GM12878 (cell line): Measurements from ENCODE around the gene SP110. TPM values are rescaled to one million over a fixed set of nuclear protein-coding genes. Genes with fewer than 3 reads are reported as not detected.

ENCODE experiments used
- ATAC-seq: fragments of 200-7000 bp; cut with Tn5 transposase; 3 replicates; pipeline ENCODE4 v1.9.1; 2020; ENCODE audit warnings: mild to moderate bottlenecking, moderate library complexity
- BruUV-seq: library from RNA; stranded (reverse); fragments of 400-500 nt; replicated peaks from 2 replicates; lab custom pipeline; 2021; lab: Mats Ljungman, UMichigan
- CTCF ChIA-PET: fragments of 300-600 bp; sonication (Branson Sonifier 250); formaldehyde crosslinking; extraction: SDS; loops from one replicate; lab custom pipeline; 2021; ENCODE audit warnings: inconsistent platforms; lab: Yijun Ruan, JAX
- POLR2A ChIA-PET: fragments of 350-600 bp; formaldehyde crosslinking; extraction: SDS; loops from one replicate; lab custom pipeline; 2021; ENCODE audit warnings: inconsistent platforms; lab: Charles Lee
- RAD21 ChIA-PET: fragments of 300-600 bp; sonication (Branson Sonifier 250); formaldehyde crosslinking; loops from one replicate; lab custom pipeline; 2023; ENCODE audit warnings: antibody characterized with exemption; ENCODE audit not compliant: unreplicated experiment; lab: Charles Lee
- SMC1A ChIA-PET: fragments of 300-600 bp; sonication (Branson Sonifier 250); formaldehyde crosslinking; loops from one replicate; lab custom pipeline; 2023; ENCODE audit not compliant: unreplicated experiment, uncharacterized antibody; lab: Charles Lee
- DNase-seq: peaks from one replicate; pipeline ENCODE4 v3.0.0-alpha.2; 2011; ENCODE audit warnings: low read depth, low spot score
- FAIRE-seq: peaks from 3 replicates; lab custom pipeline; 2011; peaks lifted over from hg19 to GRCh38; lab: Jason Lieb, UNC
- H2AFZ ChIP-seq: 2 replicates; pipeline ENCODE4 v1.6.0; 2011; ENCODE audit warnings: low read depth, low read length, control low read depth; ENCODE audit not compliant: control insufficient read depth
- H3K27ac ChIP-seq: 2 replicates; pipeline ENCODE4 v1.5.1; 2011; ENCODE audit warnings: control low read depth; ENCODE audit not compliant: control insufficient read depth, insufficient read depth
- H3K27me3 ChIP-seq, 2 experiments: replicated peaks in 1 of 2; 2 replicates each; pipeline versions ENCODE4 v1.6.0 to v1.6.1; 2011; ENCODE audit warnings: low read length in 1 of 2; ENCODE audit not compliant: control insufficient read depth in 2 of 2, insufficient read depth in 2 of 2
- H3K36me3 ChIP-seq, 2 experiments: 2 replicates each; pipeline ENCODE4 v1.5.1; 2011; ENCODE audit warnings: low read length in 1 of 2; ENCODE audit not compliant: control insufficient read depth in 2 of 2, insufficient read depth in 2 of 2
- H3K4me1 ChIP-seq: 2 replicates; pipeline ENCODE4 v1.6.1; 2011; ENCODE audit warnings: mild to moderate bottlenecking, low read length, moderate library complexity, mixed read lengths; ENCODE audit not compliant: control insufficient read depth, insufficient read depth
- H3K4me2 ChIP-seq: 2 replicates; pipeline ENCODE4 v1.6.0; 2011; ENCODE audit warnings: control low read depth; ENCODE audit not compliant: control insufficient read depth, insufficient read depth
- H3K4me3 ChIP-seq: fragments of 200-600 bp; sonication (generic); 2 replicates; pipeline ENCODE4 v1.5.1; 2016
- H3K79me2 ChIP-seq: 2 replicates; pipeline ENCODE4 v1.6.0; 2011; ENCODE audit warnings: low read length; ENCODE audit not compliant: control insufficient read depth, insufficient read depth
- H3K9ac ChIP-seq: 2 replicates; pipeline ENCODE4 v1.8.0; 2011; ENCODE audit warnings: low read length, control low read depth, mixed read lengths; ENCODE audit not compliant: control insufficient read depth, insufficient read depth
- H3K9me3 ChIP-seq: replicated peaks from 3 replicates; pipeline ENCODE4 v1.5.1; 2011; ENCODE audit warnings: mild to moderate bottlenecking, low read length; ENCODE audit not compliant: control insufficient read depth, insufficient read depth
- H4K20me1 ChIP-seq: 2 replicates; pipeline ENCODE4 v1.6.0; 2011; ENCODE audit not compliant: control insufficient read depth, insufficient read depth
- ATF7 ChIP-seq: fragments of 450-650 bp; IDR thresholded peaks from 2 replicates; pipeline ENCODE4 v1.6.1; 2016; ENCODE audit warnings: low read depth, mild to moderate bottlenecking
- BHLHE40 ChIP-seq, 2 experiments: fragments of 450-650 bp in 1 of 2; IDR thresholded peaks; 2 replicates each; pipeline ENCODE4 v1.6.1; 2011 to 2017; ENCODE audit warnings: low read depth in 2 of 2, borderline replicate concordance in 1 of 2, improper control_type of control experiment in 1 of 2, low read length in 1 of 2, mild to moderate bottlenecking in 1 of 2
- ETV6 ChIP-seq, 2 experiments: fragments of 450-650 bp in 1 of 2; IDR thresholded peaks in 1 of 2; conservative IDR thresholded peaks in 1 of 2; 2 replicates each; pipeline ENCODE4 v1.6.1; 2014; ENCODE audit warnings: antibody characterized with exemption in 1 of 2, borderline replicate concordance in 1 of 2, low read depth in 1 of 2, mild to moderate bottlenecking in 1 of 2, moderate library complexity in 1 of 2
- EZH2 ChIP-seq: IDR thresholded peaks from 2 replicates; pipeline ENCODE4 v1.6.1; 2012; ENCODE audit warnings: low read depth, mild to moderate bottlenecking, control low read depth, inconsistent platforms, low read length, borderline replicate concordance; ENCODE audit not compliant: control insufficient read depth
- GABPA ChIP-seq: IDR thresholded peaks from 2 replicates; pipeline ENCODE4 v1.6.1; 2014; ENCODE audit warnings: antibody characterized with exemption, low read depth, mild to moderate bottlenecking, inconsistent platforms
- HCFC1 ChIP-seq: fragments of 150-350 bp; IDR thresholded peaks from 2 replicates; pipeline ENCODE4 v1.6.1; 2014; ENCODE audit warnings: low read length
- IRF3 ChIP-seq: fragments of 450-650 bp; IDR thresholded peaks from 2 replicates; pipeline ENCODE4 v1.6.1; 2014; ENCODE audit warnings: mild to moderate bottlenecking
- MXI1 ChIP-seq: fragments of 150-350 bp; IDR thresholded peaks from 2 replicates; pipeline ENCODE4 v1.6.1; 2011; ENCODE audit warnings: low read depth, mild to moderate bottlenecking, inconsistent platforms, low read length, improper control_type of control experiment
- NFXL1 ChIP-seq: fragments of 450-650 bp; IDR thresholded peaks from 2 replicates; pipeline ENCODE4 v1.6.1; 2017; ENCODE audit warnings: antibody characterized with exemption, mild to moderate bottlenecking, borderline replicate concordance
- NR2F1 ChIP-seq: fragments of 450-650 bp; conservative IDR thresholded peaks from 2 replicates; pipeline ENCODE4 v1.6.1; 2017; ENCODE audit warnings: mild to moderate bottlenecking
- PKNOX1 ChIP-seq: fragments of 450-650 bp; IDR thresholded peaks from 2 replicates; pipeline ENCODE4 v1.6.1; 2016; ENCODE audit warnings: mild to moderate bottlenecking
- SP1 ChIP-seq: IDR thresholded peaks from one replicate; pipeline ENCODE4 v1.6.1; 2011; ENCODE audit warnings: low read depth, low read length
- STAT1 ChIP-seq: fragments of 450-650 bp; conservative IDR thresholded peaks from 2 replicates; pipeline ENCODE4 v1.6.1; 2014; ENCODE audit warnings: antibody characterized with exemption, mild to moderate bottlenecking
- STAT3 ChIP-seq: IDR thresholded peaks from 2 replicates; pipeline ENCODE4 v1.6.1; 2011; ENCODE audit warnings: low read depth, low read length, improper control_type of control experiment
- TCF12 ChIP-seq: IDR thresholded peaks from 2 replicates; pipeline ENCODE4 v1.6.1; 2011; ENCODE audit warnings: low read depth, mild to moderate bottlenecking, low read length
- ZBTB40 ChIP-seq: fragments of 450-650 bp; IDR thresholded peaks from 2 replicates; pipeline ENCODE4 v1.6.1; 2016; ENCODE audit warnings: mild to moderate bottlenecking, moderate library complexity, borderline replicate concordance
- WGBS: methylation state at CpG from one replicate; pipeline ENCODE4 v1.1.6; 2016; ENCODE audit warnings: low lambda C conversion rate; ENCODE audit not compliant: insufficient replicate concordance, insufficient coverage; ENCODE audit errors: missing lambda C conversion rate; 5-methylcytosine and 5-hydroxymethylcytosine counted together
- in situ Hi-C: fragments of 300-500 bp; cut with MboI; formaldehyde crosslinking; loops from 9 replicates; pipeline ENCODE4 v1.14.3; 2018; ENCODE audit warnings: mixed read lengths
- intact Hi-C: fragments of 100-400 bp; cut with micrococcal nuclease; formaldehyde crosslinking; loops from one replicate; pipeline ENCODE4 v1.14.2; 2022; ENCODE audit not compliant: unreplicated experiment
- polyA plus RNA-seq, 11 experiments: library from polyadenylated mRNA; depleted of rRNA in 4 of 11; unstranded in 6 of 11; stranded (reverse) in 5 of 11; fragments of >200 nt; fragmentation: Nextera tagmentation in 4 of 11; fragmentation: Illumina TruSeq in 1 of 11; extraction: Ambion mirVana in 4 of 11; extraction: Trizol in 1 of 11; gene quantifications; 1 replicate in 1 of 11; 2 replicates in 10 of 11; pipeline versions ENCODE4 v1.2.1 to v1.2.3, GENCODE V29; 2011 to 2016; ENCODE audit warnings: inconsistent platforms in 2 of 11, missing spikeins in 2 of 11, low read depth in 1 of 11
- total RNA-seq, 4 experiments: library from RNA; depleted of rRNA in 3 of 4; stranded (reverse); fragments of >200 nt in 3 of 4; fragmentation: Illumina TruSeq in 1 of 4; extraction: Trizol in 1 of 4; gene quantifications; 2 replicates each; pipeline versions ENCODE4 v1.2.1 to v1.2.3, GENCODE V29; 2013 to 2021

SP110 gene
- total and polyA plus RNA-seq, 10 of the 15 experiments (the other 5 are each of a cell fraction or from before 2014, with no cell fraction given) = 81.2 to 149 (median 100) TPM

GRCh38 chr2:230131366-230131765 lies 88.4 kb downstream of the SP110 start:
- RAD21 ChIA-PET = no interaction called here
- POLR2A ChIA-PET = no interaction called here
- ATAC-seq (no peak), FAIRE-seq (no peak), DNase-seq (no peak)
- H3K4me3 ChIP-seq = no peak overlapping the region
- in situ Hi-C loops = no loop called here
- no peaks in the 10 kb centered on the region for H3K27me3 ChIP-seq
- no peaks in the 10 kb centered on the region for H3K79me2 ChIP-seq
- H3K4me1 ChIP-seq = no peaks in the 10 kb centered on the region
- 48% methylated on average over 4 of the region's 4 CpGs for WGBS
- intact Hi-C loops = no loop called here
- no peak overlapping the region for H3K4me2 ChIP-seq
- BruUV-seq = no TSS peak
- CTCF ChIA-PET = interaction anchor here (1.5 kb wide), 1 partner anchor 14 kb away, joined by 6 read pairs; no protein-coding TSS in a partner anchor
- H3K27ac ChIP-seq = no peak overlapping the region
- H3K9me3 ChIP-seq = peaks cover 7% of the 10 kb centered on the region; the same call in 2 of the 3 replicates
- H2AFZ ChIP-seq = no peak overlapping the region
- H4K20me1 ChIP-seq = no peaks in the 10 kb centered on the region
- H3K36me3 ChIP-seq = no peaks in the 10 kb centered on the region
- SMC1A ChIA-PET = interaction anchor here (0.6 kb wide), 1 partner anchor 114 kb away, joined by 3 read pairs; no protein-coding TSS in a partner anchor
- H3K9ac ChIP-seq = no peak overlapping the region
- no peak for TF ChIP-seq STAT3
- TF ChIP-seq ETV6 (conservative IDR thresholded peaks at IDR 0.05 in 1 of 2, IDR thresholded peaks at IDR 0.05 in 1 of 2; ENCODE audit: borderline replicate concordance in 1 of 2, low read depth in 1 of 2) = no peak
- no peak for TF ChIP-seq BHLHE40 (IDR thresholded peaks at IDR 0.05; ENCODE audit: borderline replicate concordance in 1 of 2, low read depth in 2 of 2, low read length in 1 of 2)
- no peak for TF ChIP-seq PKNOX1
- no peak for TF ChIP-seq ZBTB40
- no peak for TF ChIP-seq SP1
- TF ChIP-seq TCF12 = no peak
- TF ChIP-seq GABPA = no peak
- no peak for TF ChIP-seq NR2F1
- no peak for TF ChIP-seq EZH2
- TF ChIP-seq STAT1 = no peak
- TF ChIP-seq HCFC1 = no peak
- TF ChIP-seq IRF3 = no peak
- no peak for TF ChIP-seq MXI1
- no peak for TF ChIP-seq ATF7
- TF ChIP-seq NFXL1 = no peak
